Right kidney (tissue), 1 donor: Measurements from ENCODE around the gene MTERF4.
A peak's percentile ranks its signal among the peaks of the same experiment; 100 is the strongest.
"Not testable (repeated sequence)": the region's sequence is repeated elsewhere in the genome, so short reads cannot be mapped to it uniquely, and the experiment has no call there.

Experiments used
- DNase-seq: peaks from one replicate; pipeline ENCODE4 v3.0.0-alpha.2; 2016

MTERF4 gene

DNA sequence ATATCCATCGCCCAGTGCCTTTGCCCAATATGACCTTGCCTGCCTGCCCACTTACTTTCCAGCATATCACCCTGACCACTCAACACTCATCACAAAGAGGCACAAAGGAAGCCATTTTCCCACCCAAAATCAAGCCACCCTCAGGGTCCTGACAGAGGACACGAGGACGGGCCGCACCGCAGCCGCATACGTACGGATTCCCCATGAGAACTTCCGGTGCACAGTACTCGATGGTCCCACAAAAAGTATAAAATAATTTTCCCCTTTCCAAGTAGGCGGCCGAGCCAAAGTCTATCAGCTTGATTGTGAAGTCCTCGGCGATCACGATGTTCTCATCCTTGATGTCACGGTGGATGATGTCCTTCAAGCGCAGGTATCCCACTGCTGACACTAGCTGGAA lies 10.0 kb upstream of the MTERF4 start:
- DNase-seq, result no peak

GRCh38 chr2:241111440-241111805 lies 9.3 kb upstream of the MTERF4 start:
- DNase-seq, result no peak

GRCh38 chr2:241110607-241111439 lies 8.7 kb upstream of the MTERF4 start:
- DNase-seq, result no peak

DNA sequence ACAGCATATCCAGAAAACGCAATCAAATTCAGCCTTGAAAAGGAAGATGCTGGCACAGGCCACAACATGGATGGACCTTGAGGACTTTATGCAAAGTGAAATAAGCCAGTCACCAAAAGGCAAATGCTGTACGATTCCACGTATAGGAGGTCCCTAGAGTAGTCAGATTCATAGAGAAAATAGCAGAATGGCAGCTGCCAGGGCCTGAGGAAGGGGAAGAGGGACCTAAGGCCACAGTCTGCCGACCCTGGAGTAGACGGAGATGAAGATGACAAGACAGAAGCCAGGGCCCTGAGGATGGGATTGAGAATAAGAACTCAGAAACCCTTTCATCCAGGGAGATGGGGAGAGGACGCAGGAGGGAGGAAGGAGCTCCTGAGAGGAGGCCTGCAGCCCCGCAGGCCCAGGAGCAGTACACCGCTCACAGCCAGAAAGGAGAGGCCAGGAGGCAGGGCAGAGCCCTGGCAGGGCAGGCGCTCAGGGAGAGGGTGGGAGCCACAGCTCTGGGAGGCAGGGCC lies 8.1 kb upstream of the MTERF4 start:
- DNase-seq, result no peak

DNA sequence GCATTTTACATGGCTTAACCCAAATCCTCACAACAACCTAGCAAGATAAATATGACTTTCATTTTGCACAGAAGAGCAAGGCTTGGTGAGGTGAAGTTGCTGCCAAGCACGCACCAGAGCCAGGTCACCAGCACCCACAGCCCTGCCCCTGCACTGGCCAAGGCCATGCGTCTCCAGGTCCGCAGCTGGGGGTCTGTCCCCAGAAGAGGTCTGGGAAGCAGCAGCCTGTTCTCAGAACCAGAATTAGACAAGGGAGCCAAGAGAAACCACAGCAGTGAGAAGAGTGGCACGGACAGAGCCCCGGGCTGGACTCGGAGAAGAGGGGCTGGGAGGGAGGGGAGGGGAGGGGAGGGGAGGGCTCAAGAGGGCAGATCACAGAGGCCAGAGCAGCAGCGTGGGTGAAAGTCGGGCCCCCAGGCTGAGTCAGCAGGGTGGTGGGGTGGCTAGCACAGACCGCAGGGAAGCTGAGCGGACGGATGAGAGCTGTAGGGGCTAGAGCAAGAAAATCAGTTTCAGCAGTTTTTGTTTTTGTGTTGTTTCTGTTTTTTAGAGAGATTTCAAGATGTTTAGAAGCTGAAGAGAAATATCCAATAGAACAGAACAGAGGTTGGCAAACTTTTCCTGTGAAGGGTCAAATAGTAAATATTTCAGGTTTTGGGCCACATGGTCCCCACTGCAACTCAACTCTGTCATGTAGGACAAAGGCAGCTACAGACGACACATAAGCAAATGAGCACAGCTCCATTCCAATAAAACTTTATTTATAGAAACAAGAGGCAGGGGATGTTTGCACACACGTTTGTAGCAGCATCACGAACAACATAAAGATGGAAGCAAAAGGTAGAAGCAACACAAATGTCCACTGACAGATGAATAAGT lies 7.4 kb upstream of the MTERF4 start:
- no peak for DNase-seq

DNA sequence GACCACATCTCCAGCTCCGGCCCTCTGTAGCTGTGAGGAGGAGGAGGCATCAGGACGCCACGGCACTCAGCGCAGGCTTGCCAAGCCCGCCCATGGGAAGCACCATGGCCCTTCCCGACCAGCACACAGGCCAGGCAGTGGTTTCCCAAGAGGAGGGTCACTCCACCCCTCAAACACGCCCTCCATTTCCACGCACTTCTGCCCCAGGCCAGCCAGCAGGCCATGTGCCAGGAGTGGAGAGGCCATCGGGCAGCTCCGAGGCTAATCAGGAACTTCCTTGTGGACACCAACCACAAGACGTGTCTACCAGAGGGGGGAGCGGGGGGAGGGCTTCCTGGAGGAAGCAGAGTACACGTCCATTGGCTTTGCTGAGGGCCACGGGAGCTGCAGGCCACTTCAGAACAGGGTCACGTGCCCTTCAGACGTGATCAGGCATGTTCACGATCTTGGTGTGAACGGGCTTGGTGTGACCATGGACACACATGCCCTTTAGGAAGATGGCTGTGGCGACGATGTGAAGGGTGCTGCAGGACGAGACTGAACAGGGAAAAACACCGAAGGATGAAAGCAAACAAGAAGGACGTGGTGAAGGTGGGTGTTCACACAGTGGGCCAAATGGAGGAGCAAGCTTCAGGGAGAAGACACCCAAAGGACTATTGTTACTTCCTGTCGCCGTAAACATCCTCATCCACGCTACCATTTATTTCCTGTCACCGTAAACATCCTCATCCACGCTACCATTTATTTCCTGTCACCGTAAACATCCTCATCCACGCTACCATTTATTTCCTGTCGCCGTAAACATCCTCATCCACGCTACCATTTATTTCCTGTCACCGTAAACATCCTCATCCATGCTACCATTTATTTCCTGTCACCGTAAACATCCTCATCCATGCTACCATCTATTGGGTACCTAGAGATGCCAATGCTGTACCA lies 6.5 kb upstream of the MTERF4 start:
- DNase-seq, result no peak

DNA sequence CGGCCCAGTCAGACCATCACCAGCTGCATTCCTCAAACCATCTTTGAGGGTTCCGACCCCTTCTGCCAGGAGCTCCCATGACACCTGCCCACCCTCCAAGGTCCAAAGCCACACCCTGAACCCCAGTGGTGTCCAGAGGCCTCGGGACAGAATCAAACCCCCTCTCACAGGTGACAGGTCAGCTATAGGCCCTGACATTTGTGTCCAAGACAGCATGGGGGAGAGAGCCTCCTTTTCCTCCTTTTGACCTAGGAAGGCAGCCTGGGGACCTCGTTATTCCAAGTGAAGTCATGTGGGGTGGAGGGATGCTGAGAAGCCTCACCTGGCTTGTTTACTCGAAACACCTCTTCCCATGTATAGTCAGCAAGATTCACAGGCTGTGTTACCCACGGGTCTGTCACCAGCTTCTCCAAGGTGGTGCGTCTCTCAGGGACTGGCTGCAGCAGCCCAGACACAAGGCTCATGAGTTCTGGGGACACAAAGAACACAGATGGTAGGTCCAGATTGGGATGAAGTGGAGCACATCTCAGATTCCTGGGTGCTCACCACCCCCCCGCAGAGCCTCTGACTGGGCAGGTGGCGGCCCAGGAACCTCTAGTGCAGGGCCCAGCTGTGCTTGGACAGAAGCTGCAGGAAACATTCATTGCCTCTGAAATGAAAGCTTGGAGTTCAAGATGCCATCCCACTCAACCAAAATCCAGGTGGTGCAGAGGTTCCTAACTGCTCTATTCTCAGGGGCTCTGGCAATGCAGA lies 5.1 kb upstream of the MTERF4 start:
- no peak for DNase-seq

DNA sequence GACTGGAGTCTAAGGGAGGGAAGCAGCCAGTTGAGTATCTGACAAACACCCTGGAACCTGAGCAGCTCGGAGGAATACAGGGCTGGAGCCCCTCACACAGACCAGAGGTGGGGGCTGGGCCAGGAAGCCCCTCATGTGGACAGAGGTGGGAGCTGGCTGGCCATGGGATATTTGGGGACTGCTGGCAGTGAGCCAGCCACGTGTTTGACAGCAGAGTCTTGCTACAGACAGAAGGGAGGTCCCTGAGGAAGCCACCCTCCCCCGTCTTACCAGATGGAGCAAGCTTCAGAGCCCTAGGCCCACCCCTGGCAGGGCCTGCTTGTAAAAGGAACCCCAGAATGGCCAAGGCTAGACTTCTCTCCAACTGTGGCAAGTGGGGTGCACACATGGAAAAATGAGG lies 3.6 kb upstream of the MTERF4 start:
- no peak for DNase-seq

DNA sequence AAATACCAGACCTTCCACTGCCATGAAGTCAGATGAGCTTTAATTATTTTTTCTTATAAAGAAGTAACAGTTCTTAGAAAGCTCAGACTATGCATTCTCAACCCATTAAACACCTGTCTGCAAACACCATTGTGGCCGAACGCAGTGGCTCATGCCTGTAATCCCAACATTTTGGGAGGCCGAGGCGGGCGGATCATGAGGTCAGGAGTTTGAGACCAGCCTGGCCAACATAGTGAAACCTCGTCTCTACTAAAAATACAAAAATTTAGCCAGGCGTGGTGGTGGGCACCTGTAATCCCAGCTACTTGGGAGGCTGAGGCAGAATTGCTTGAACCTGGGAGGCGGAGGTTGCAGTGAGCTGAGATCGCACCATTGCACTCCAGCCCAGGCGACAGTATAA lies 2.5 kb upstream of the MTERF4 start:
- DNase-seq, result not testable (repeated sequence)

GRCh38 chr2:241103176-241103595 lies 1.1 kb upstream of the MTERF4 start:
- peak; percentile 8 for DNase-seq

DNA sequence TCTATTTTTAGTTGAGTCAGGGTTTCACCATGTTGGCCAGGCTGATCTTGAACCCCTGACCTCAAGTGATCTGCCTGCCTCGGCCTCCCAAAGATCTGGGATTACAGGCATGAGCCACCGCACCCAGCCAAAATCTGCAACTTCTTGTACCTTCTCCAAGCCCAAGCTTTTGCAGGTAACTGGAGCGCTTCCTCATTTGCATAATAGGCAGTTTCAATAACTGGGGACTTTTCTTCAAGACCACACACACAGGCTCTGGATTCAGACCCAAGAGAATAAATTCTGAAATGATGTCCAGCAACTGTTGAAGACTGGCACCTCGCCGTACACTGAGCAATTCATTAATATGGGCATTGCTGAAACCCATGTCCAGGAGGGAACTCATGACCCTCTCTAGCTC lies 2.8 kb downstream of the MTERF4 start:
- no peak for DNase-seq

- no peak for DNase-seq
Observed at GRCh38 chr2:241096979-241097378, 5.1 kb downstream of the MTERF4 start.

DNA sequence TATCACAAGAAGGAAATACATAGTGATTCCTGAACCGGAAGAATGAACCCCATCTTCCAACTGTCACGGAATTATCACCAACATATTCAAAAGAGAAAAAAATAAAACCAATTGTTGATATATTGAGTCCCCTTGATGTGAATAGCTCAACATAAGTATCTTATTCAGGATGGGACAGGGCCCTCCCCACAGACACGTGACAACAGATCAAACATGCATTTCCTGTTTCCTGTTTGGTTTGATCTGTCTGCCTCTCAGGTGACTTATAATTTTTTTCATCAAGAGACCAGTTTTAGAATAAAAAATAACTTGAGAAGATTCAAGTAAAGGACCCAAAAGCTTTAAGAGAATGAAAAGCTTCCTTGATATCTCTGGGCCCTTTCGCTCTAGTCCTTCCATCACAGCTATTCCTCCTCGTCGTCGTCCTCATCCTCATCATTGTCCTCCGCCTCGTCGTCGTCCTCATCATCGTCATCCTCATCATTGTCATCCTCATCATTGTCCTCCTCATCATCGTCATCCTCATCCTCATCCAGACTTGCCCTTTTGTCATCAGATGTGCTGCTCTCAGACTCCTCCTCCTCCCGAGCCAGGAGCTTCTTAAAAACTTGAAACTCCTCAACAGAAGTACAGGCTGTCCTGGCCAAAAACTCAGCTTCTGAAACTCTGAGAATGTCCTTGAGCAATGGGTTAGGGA lies 6.3 kb downstream of the MTERF4 start:
- no peak for DNase-seq

DNA sequence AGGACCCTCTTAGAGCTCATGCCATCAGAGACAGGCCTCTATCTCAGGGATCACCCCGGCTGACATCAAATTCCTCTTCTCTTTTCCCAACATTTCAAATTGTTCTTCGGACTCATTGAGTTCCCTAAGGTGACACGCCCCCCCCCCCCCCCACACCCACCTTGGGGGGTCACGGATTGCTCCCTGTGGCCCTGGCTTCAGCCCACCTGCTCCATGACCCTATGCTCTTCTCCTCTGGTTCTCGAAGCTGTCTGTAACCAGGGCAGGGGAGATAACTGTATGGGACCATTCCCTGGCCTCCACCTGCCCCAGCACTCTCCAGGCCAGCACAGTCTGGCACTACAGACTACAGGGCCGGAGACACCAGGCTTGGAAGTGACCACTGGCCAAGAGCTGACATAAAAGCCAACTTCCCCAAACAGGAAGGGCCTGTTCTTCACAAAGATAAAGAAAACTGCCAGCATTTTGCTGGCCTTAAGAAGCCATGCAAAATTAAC lies 7.1 kb downstream of the MTERF4 start:
- no peak for DNase-seq

DNA sequence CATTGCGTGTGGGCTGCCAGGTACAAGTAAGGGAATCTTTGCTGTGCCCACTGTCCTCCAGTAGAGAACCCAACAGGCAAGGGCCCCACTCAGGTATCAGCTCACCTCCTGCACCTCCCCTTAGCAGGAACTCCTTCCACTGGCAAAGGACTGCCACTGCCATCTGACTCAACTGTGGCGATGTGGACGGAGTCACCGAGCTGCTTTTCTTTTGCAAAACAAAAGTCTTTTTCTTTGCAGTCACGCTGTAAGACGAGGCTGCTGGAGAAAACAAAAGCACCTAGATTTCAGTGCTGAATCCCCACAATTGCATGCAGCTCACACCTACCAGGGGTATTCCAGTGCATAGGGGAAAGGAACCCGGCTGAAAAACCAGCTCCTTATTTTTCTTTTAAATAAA lies 7.9 kb downstream of the MTERF4 start:
- no peak for DNase-seq

DNA sequence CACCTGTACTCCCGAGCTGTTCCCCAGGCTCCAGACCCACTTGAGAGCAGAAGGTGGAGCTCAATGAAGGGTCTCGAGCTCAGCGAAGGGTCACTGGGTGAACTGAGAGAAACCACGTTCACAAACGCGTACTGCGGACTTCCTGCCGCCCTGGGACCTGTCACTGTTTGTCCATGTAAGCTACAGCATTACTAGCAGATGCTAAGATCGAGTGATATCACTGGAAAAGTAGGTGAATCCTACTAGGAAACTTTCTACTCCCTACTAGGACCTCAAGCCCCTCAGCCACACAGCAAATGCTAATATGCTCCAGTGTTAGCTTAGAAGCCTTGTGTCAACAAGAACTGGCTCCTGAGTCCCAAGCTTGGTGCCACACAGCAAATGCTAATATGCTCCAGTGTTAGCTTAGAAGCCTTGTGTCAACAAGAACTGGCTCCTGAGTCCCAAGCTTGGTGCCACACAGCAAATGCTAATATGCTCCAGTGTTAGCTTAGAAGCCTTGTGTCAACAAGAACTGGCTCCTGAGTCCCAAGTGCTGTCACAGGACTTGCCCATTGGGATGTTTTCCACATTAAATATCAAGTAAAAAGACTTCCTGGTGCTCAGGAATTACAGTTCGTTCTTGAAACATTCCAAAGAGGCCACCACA lies 8.8 kb downstream of the MTERF4 start:
- not testable (repeated sequence) for DNase-seq

DNA sequence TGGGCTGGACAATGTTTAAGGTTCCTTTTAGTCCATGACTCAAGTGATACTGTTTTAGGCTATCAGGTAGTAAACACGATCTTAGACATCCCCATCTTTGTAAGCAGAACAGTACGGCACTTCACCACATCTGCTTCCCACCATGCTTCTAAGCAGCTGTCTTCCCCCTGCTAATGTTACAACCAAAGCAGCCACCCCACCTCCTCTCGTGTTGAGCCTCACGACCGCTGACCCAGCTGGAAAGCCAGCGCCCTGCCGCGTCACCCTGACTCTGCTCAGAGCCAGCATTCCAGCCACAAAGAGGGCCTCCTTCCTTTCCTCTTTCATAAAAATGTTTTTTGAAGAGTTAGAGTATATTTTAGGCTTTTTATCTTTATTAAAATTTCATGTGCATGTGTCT lies 9.4 kb downstream of the MTERF4 start:
- no peak for DNase-seq

DNA sequence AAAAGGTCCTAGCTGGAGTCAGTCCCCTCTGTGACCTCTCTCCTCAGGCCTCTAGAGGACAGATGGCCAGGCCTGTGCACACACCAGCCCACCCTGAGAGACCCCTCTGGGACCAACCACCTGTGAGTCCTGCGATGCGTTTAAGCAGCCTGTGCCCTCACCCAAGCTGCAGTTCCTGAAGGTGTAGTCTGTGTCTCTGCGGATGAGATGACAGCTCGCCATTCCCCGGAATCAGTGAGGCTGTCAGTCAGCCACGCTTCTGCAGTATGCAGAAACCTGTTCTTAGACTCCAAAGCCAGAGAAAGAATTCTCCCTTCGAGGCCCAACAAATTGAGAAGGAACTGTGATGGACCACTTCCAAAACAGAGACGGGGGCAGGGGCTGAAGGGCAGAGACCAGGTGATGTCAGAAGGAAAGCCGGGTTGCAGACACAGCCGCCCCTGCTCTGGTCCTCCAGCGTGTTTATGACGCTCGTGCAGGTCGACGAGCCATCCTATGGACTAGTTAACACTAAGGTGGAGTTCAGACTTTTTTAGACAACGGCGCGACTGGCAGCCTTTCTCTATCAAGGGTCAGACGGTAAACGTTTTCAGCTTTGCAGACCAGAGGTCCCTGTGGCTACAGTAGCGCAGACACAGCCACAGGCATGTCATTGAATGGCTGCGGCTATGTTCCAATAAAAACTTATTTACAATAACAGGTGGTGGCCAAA lies 10.2 kb downstream of the MTERF4 start:
- DNase-seq, result no peak

DNA sequence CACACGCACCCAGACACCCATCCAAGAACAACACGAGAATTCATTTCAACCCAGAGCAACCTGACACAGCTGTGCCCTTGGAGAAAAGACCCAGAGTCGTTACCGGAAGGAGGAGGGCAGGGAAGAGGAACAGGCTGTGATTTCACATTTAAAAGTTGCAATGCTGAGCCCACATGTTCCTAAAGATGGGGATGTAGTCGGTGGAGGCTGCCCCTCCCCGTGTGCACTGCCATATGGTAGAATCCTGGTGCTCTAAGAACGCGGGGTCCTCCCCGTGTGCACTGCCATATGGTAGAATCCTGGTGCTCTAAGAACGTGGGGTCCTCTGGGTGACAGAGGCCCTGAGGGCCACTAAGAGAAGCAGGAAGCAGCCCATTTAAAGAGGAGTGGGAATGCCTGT lies 10.9 kb downstream of the MTERF4 start:
- no peak for DNase-seq
